A549 (cell line): ENCODE results near the gene ATP6V0E1.

Experiments
- BHLHE40 ChIP-seq: IDR thresholded peaks from 2 replicates; pipeline ENCODE4 v1.6.1; 2012; ENCODE audit warnings: low read depth, low read length, inconsistent platforms
- EP300 ChIP-seq, 2 experiments: fragments of >200 bp; sonication (Bioruptor Twin); formaldehyde crosslinking; IDR thresholded peaks; 2 replicates in 1 of 2; 3 replicates in 1 of 2; pipeline ENCODE4 v1.6.1; 2016 to 2017
- JUN ChIP-seq, 2 experiments: fragments of >200 bp; sonication (Bioruptor Twin); formaldehyde crosslinking; IDR thresholded peaks; 2 replicates in 1 of 2; 3 replicates in 1 of 2; pipeline ENCODE4 v1.6.1; 2016 to 2017
- POLR2A ChIP-seq: IDR thresholded peaks from 2 replicates; pipeline ENCODE4 v1.6.1; 2012; ENCODE audit warnings: mild to moderate bottlenecking, low read length
- RFX5 ChIP-seq: fragments of 450-650 bp; IDR thresholded peaks from 2 replicates; pipeline ENCODE4 v1.7.1; 2014; ENCODE audit warnings: antibody characterized with exemption, mild to moderate bottlenecking, moderate library complexity
- TF ChIP-seq, protein P1 (sequence below): fragments of >200 bp; sonication (Bioruptor Twin); formaldehyde crosslinking; IDR thresholded peaks from 3 replicates; pipeline ENCODE4 v1.5.1; 2016

DNA sequence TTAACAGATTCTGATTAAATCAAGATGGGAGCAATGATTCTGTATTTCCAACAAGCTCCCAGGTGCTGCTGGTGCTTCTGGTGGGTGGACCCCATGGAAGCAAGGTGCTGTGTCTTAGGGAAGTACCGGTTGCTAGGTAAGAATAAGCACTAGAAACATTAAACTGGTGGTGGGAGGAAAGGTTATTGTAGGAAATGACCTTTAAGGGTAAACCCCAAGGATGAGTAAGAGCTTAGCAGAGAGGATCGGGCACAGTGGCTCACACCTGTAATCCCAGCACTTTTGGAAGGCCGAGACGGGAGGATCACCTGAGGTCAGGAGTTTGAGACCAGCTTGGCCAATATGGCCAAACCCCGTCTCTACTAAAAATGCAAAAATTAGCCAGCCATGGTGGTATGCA is 56.4 kb downstream of the ATP6V0E1 start:
- TF ChIP-seq BHLHE40 (no peak), RFX5 (no peak), EP300 (IDR thresholded peaks at IDR 0.05) (no peak), POLR2A (no peak), JUN (IDR thresholded peaks at IDR 0.05) (no peak)
- TF ChIP-seq, protein P1, sequence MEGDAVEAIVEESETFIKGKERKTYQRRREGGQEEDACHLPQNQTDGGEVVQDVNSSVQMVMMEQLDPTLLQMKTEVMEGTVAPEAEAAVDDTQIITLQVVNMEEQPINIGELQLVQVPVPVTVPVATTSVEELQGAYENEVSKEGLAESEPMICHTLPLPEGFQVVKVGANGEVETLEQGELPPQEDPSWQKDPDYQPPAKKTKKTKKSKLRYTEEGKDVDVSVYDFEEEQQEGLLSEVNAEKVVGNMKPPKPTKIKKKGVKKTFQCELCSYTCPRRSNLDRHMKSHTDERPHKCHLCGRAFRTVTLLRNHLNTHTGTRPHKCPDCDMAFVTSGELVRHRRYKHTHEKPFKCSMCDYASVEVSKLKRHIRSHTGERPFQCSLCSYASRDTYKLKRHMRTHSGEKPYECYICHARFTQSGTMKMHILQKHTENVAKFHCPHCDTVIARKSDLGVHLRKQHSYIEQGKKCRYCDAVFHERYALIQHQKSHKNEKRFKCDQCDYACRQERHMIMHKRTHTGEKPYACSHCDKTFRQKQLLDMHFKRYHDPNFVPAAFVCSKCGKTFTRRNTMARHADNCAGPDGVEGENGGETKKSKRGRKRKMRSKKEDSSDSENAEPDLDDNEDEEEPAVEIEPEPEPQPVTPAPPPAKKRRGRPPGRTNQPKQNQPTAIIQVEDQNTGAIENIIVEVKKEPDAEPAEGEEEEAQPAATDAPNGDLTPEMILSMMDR: no peak
